NCI-H345 (cell line): Measurements from ENCODE around the gene ADTRP.

Experiments
- DNase-seq: peaks from one replicate; lab custom pipeline; 2025; lab: John Stamatoyannopoulos, UW

The ADTRP gene

DNA sequence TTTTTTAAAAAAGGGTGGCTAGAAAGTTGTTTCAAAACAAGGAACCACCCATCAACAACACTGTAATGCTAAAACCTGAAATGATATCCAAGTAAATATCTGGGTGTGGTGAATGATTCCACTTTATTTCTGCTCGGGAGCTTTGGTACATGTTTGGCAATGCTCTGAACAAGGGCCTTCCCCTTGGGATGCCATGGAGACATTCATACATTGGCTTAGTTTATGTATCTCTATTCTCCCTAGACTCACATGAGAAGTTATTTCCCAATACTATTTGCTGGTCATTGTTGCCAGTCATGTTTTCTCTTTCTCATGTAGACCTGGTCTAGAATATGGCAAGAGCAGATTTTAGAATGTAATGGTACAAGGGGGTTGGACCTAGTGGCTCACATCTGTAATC is 22.9 kb downstream of the ADTRP start:
- no peak for DNase-seq

DNA sequence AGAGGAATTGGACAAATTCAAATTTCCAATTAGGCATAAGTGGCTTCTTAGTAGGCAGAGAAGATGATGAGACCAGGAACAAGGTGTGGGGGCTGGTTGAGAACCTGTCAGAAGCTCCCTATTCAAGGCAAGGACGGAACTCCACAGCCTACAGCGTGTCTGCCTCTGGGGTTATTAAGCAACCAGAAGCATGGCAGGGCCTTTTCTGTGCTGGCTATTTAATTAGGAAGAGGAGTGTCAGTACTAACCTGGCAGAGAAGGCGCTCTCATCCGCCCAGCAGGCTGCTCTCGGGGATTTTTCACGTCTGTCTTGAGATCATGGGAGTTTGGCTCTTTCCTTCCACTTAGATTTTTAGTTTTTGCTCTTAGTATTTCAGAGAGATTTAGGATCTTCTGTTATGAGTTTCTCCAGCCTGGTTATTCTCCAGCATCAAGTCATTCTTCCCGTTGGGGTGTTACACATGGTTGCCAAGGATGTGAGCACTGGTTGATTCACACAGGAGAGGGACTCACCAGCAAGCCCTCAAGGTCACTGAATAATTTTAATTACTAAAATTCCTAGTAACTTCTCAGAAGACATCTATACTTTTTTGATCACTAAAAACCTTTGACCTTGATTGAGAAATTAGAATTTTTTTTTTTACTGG is 23.9 kb downstream of the ADTRP start:
- DNase-seq: no peak

DNA sequence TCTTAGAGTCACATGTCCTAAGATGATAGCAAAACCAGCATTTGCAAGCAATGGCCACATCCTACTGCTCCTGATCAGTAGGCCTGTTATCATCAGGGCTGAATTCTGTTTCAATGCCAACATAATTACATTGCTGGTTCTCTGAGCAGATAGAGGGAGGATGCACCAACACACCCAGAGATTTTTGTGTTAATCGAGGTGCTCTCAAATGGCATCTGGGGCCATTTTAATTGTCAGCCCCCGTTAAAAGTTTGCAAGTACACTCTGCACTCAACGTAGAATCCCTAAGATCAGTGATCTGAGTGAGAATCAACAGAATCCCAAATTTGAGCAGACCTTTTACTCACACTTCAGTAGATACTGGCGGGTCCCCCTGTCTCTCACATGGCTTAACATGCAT is 24.8 kb downstream of the ADTRP start:
- no peak for DNase-seq

DNA sequence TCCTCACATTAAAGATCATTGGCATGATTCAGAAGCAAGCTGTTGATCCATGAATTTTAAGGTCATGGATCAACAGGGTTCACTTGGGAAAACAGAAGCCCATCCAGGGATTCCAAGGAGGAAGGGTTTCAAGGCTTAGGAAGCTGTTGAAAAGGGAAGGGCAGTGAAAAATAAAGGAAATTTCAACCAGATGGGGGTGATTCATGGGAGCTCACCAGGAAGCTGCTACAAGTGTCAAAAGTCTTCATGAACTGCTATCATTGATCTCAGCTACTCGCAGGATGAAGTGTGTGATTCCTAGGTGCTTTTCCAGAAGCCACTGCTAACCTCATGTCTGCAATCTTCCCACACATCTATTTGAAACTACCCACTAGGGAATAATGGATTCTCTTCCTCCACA is 26.2 kb downstream of the ADTRP start:
- DNase-seq: no peak

- DNase-seq: no peak
Measured at GRCh38 chr6:11750682-11751081, 27.9 kb downstream of the ADTRP start.

GRCh38 chr6:11748591-11749210 is 29.9 kb downstream of the ADTRP start:
- DNase-seq: no peak

DNA sequence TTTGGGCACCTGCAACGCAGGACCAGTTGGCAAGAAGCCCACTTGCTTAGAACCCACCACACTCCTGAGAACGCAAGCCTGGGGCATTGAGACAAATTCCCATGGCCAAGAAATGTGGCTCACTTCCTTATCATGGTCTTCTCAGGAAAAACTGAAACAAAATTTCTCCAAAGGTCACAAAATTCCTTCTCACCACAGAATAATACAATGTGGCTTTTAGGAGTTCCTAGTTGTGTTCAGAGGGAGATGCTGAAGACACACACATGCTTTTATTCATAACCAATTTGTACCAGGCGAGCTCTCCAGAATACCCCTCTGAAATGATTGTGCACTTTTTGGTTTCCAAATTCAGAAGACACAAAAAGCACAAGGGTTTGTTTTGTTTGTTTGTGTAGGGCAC is 31.6 kb downstream of the ADTRP start:
- DNase-seq: no peak

DNA sequence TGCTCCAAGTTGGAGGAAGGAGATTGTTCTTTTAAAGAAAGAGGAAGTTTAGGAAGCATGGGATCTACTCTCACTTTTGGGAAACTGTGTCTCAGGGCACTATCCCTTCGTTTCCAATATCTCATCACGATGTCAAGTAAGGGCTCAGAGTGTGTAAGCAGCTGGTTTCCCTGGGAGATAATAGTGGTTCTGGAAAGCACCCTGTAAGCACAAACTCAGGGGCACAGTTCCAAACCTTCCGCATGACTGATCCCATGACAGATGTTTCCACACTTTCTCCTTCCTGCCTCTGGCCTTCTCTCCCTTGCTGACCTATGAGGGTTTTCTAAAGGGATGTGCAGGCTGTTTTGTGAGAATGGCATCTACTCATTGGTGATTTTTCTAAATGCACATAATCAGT is 33.9 kb downstream of the ADTRP start:
- no peak for DNase-seq

- DNase-seq: no peak
Measured at GRCh38 chr6:11744101-11744500, 34.5 kb downstream of the ADTRP start.

GRCh38 chr6:11740875-11741274 is 37.7 kb downstream of the ADTRP start:
- DNase-seq: no peak

DNA sequence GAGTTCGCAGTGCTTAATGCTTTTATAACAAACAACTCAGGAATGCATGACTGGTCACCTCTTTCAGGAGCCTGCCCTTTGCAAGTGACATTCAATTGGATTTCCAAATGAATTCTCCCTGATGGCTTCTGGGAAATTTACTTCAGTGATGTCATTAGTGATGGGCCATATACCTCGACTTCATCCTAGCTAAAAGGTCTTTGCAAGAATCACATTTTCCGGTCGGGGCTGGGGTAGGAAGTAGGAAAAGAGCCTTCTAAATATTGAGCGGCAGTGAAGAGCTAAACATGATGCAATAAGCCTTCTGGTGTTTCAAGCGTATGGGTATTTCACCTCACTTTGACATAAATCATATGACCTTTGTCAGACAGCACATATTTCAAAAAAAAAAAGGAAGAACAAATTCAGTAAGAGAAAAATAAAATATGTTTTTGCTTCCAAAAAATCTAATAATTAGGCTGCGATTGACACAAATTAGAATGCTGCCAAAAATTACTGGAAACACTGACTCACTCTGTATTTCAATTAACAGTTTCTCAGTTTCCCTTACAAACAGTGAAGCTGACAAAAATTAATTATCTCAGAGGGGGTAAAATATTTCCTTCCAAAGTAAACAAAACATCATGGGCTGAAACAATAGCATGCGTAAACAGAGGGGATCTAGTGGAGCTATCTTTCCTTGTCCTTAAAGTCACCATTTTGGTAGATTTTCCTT is 39.8 kb downstream of the ADTRP start:
- no peak for DNase-seq

GRCh38 chr6:11738234-11738633 is 40.4 kb downstream of the ADTRP start:
- DNase-seq: no peak

DNA sequence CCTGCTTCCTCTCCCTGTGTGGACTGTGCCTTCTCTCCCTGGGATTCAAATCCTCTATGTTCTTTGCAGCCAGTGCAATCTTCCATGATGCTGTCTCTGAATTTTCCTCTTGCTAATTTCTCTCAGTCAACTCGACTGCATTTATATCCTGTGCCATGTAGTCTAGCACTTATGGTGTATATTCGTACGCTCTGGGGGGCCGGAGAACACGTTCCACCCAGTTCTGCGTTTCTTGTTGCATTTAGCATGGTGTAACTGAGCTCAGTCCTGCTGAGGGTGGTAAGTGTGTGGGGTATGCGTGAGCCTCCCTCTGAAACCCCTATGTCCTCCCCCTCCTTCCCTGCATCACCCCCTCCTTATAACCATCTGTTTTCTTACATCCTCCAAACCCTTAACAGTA is 42.0 kb downstream of the ADTRP start:
- DNase-seq: no peak

DNA sequence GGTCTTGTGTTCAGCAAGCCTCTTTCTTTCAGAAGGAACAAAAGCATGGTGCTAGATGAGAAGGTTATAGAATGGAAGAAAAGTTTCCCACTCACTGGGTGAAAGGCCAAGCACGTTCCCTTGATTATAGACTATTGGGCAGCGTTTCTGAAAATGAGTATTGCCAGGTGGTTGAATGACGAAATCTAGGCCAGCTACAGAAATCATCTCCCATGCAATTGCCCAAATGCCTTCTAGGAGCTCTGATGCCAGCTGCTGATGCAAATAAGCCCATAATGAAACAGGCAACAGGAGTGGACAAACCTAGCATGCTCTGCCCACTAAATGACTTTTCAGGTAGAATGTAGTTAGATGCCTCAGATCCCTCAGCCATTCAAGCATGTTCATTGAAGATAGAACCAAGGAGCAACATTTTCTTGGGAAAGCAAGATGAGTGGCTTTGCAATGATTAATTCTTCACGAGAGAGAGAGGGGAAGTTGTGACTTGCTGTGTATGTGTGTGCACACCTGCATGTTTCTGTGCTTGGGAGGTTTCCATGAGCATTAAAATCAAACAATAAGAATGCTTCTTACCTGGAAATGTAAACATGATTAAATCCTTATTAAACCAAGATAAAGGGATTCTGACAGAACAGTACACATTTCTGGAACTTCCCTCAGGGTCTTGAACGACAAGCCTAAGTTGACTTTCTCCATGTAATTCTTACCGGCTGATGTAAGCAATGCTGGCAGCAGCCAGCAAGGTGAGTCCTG is 43.6 kb downstream of the ADTRP start:
- no peak for DNase-seq

DNA sequence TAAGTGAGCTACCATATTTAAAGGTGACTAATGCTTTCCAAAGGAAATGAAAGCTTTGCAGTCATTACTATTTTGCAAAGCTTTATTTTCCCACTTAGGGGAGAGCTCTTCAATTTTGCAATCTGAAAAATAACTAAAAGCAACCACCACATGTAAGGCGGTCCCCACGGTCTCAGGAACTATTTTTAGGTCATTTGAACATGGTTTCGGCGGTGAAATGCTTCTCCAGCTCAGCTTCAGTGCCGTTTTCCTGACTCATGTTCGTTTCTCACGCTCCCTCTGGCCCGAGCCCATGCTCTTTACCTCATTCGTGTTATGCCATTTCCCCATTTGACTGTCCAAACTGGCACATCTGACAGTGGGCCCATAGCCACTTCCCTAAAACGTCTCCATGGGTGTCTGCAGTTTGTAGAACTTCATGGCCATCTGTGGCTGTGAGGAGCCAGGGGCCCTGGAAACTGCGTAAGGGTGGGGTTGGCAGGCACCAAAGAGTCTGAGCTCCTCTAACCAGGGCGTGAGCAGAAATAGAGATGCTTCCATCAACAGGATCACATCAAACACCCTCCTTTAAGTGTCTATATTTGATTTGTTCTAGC is 46.5 kb downstream of the ADTRP start:
- no peak for DNase-seq

GRCh38 chr6:11731423-11731822 is 47.2 kb downstream of the ADTRP start:
- no peak for DNase-seq

- no peak for DNase-seq
Measured at GRCh38 chr6:11730641-11731040, 48.0 kb downstream of the ADTRP start.

GRCh38 chr6:11729076-11729475 is 49.5 kb downstream of the ADTRP start:
- DNase-seq: no peak

GRCh38 chr6:11727998-11728961 is 50.3 kb downstream of the ADTRP start:
- DNase-seq: no peak

DNA sequence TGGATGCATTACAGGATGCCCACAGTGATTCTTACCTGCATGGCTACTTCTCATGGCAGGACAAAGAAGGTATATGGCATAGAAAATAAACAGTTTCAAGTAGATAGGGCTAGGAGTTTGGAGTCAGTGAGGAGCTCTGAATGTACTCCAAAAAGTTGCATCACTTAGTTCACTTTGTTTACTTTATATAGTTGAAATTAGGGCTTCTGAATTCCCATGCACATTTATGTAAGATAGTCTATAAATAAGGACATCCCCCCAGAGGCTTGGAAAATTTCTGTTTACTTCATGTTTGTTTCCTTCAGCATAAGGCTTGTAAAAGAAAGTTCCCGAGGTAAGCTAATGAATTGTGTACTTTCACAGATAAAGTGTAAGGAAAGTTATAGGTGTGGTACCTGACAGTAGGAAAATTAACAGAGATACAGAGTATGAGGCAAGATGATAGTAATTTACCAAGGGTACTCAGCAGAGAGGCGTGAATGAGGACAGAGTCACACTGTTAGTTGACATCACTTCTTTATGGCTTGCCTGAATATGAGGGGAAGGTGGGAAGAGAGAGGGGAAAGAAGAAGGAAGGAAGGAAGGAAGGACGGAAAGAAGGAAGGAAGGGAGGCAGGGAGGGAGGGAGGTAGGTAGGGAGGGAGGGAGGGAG is 51.1 kb downstream of the ADTRP start:
- DNase-seq: no peak

DNA sequence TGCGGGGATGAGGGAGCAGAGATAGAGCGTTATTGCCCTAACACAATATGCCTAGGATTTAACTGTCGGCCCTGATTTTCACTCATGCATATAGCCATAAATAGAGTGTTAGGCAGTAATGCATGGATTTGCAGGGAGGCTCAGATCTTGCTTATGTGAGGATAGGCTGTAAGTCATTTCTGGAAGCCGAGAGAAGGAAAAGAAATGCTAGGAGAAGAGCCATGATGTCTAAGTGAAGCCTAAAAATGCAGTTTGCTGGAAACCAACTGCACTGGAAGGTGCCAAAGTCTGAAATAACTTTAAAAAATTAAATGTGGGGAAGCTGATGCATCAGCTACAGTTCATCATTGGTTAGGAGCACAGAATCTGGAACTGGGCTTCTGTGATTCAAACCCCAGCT is 54.3 kb downstream of the ADTRP start:
- DNase-seq: no peak
